NCI-H187 (cell line): ENCODE results near the gene STOM.

Experiments used
- DNase-seq, 2 experiments: peaks; one replicate each; lab custom pipeline; 2025; lab: John Stamatoyannopoulos, UW

The STOM gene

DNA sequence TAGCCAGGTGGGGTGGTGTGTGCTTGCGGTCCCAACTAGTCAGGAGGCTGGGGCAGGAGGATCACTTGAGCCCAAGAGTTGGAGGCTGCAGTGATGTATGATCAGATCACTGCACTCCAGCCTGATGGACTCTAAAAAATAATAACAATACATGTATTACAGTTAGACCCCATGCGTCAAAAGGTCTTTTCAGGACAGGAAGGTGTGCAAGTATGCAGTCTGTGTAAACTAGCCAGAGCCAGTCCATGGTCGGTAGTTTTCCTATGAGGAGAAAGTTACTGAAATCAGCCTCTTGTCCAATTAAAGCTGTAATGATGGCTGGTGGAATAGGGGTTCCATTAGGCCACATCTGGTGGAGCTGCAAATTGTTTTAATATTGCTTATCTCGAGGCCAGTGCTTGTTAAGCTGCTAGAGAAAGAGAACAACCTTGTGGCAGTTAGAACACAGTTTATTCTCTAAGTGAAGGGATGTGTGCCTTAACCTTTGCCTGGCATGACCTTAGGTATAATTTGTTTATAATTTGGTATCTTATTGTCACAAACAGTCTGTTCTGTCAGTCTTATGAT, 1.5 kb upstream of the STOM start:
- no peak for DNase-seq

DNA sequence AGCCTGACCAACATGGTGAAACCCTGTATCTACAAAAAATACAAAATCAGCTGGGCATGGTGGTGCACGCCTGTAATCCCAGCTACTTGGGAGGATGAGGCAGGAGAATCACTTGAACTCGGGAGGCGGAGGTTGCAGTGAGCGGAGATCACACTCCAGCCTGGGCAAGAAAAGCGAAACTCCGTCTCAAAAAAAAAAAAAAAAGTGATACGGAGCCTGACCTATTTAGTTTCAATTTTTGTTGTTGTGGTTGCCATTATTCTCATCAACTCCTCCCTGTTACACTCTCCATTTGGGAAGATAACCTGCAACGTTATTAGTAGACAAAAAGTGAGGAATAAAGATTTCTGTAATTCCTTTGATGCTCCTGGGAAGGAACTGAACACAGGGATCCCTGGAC, 1.3 kb downstream of the STOM start:
- no peak for DNase-seq

DNA sequence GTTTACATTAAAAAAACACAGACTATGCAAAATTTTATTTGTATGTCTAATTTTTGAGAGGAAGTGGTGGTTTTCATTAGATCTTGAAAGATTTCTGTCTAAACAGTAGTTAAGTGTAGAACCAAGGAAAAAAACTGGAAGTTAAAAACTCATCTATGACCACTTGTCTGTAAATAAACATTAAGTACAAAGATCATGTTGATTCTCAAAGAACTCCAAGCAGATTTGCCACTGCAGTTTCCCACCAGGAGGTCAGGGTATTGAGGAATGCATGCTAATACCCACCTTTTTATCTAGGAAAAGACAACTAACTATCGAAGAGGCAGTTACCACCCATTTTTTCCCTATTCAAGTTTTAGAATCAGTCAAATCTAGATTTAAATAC, 1.9 kb downstream of the STOM start:
- no peak for DNase-seq

DNA sequence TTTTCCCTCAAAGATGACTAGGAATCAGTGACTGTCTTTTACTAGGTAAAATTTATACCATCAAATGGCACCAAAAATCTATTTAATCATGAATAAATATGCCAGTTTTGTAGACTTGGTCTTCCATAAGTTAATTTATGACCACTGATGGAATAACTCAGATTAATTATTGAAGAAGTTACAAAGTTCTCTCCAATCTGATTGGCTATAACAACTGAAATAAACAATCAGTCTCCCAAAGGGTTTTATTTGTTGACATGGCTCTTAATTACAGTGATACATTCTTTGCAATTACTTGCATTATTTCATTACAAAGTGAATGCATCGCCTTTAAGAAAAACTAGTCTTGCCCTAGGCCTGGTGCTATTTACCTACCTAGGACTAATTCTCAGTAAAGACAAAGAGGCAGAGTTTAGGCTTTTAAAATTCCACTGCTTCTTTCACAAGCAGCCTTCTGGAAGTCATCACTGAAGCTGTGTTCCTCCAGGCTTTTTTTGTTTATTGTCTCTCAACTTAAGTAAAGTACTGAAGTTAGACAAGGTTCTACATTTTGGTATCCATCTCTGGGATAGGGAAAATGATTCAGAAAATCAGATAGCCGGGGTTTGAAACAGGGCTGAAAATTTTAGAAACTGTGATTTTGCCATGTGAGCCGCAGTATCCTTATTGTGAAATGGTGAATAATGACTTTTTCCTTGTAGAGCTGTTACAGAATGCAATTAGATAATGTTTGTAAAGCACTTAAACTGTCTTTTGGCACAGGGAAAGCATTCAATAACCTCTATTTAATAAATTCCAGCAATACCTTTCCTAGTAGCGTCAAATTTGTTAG, 2.5 kb downstream of the STOM start:
- DNase-seq, result no peak

DNA sequence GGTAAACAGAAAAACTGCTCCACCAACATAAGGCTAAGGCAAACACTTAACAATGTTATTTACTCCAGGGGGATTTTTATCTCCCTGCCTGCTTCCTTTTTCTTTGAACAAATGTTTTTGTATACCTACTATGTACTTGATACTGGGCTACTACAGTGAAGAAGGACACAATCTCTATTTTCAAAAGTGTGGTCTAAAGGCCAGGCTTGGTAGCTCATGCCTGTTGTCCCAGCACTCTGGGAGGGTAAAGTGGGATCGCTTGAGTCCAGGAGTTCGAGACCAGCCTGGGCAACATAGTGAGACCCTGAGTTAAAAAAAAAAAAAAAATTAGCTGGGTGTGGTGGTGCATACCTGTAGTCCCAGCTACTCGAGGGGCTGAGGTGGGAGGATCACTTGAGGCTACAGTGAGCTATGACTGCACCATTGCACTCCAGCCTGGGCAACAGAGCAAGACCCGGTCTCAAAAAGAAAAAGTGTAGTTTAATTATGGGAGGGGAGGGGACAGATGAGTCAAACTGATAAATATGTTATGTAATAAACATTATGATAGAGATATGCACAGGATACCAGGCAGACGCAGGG, 3.3 kb downstream of the STOM start:
- DNase-seq, result no peak

DNA sequence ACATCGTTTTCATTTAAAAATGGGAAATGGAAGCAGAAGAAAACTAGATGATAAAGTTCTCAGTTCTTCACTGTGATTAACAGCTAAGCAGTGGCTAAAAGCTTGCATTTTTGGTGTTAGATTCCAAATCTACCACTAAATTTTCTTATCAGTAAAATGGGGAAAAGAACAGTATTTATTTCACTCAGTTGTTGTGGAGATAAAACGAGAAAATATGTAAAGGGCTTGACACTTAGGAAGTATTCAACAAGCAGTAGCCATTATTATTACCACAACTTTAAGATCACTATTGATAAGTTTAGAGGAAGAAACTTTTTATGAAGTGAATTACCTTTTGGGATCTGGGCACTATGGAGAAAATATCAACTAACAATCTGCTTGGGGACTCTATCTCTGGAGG, 4.5 kb downstream of the STOM start:
- no peak for DNase-seq

DNA sequence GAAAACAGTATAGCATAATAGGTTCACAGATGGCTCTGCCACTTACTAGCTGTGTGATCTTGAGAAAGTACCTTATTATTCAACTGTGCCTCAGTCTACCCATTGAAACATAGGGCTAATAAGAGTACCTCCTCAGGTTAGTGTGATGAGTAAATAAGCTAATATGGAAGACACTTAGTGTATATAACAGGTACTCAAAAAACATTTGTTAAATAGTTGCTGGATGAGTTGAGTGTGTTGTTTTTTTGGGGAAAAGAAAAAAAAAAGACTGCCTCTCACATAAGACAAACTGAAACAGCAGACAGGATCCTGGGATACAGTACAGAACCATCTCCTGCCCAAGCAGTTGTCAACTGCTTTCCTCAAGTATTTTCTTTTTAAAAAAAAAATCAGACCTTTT, 5.2 kb downstream of the STOM start:
- no peak for DNase-seq

DNA sequence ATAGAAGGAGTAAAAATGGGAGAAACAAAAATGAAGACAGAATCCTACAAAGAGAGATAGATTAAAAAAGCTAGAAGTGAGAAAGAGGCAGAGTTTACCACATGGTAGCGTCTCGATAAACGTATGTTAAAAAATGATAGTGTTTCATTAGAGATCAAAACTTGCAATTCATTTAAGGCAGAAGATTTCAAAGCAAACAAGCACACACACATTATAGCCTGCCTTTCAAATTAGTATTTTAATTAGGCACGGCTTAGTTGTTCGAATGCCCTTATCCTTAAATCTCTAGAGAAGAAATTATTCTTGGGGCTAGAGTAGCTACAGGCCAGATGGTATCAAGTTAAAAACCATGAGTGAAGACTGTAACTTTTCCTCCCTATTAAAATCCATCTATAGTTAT, 6.0 kb downstream of the STOM start:
- no peak for DNase-seq

DNA sequence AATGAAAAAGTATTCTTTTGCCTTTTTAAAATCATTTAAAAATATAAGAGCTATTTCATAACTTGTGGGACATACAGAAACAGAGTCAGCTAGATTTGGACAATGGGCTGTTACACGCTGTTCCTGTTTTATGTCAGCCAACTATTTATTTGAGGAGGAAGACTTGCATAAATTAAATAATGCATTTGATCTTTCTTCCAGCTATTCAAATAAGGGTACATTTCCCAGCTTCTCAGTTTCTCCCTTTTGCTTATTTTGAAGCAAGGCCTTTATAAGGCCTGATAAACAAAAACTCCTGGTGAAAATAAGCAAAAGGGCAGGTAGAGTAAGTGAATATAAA, 6.5 kb downstream of the STOM start:
- no peak for DNase-seq

DNA sequence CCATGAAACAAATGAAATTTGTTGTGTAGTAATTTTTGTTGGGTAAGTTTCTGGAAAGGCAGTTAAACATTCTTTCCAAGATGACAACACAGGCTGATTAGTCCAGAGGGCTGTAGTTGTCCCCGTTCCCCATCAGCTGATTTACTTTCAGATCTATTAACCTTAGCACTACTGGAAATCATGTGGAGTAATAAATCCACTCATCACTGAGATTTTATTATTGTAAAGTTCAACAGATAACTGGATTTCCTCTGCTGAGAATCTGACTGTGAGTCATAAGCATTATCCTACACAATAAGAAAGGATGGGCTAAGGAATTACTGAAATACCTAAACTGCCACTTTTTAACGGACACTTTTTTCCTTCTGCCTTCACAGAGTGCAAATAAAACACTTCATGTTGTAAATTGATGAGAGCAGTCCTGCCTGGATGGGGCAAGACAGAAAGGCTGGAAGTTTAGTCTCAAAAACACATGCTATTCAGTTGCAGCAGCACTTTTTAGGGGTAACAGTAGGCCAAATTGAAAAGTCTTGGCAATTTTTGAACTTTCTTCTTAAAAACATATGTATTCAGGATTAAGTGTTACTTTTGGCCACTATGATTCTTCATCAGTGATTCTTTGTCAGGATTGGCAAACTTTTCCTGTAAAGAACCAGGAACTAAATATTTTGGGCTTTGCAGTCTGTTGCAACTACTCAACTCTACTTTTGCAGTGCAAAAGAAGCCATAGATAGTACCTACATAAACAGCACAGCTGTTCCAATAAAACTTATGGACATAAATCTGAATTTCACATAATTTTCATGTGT, 7.0 kb downstream of the STOM start:
- no peak for DNase-seq

DNA sequence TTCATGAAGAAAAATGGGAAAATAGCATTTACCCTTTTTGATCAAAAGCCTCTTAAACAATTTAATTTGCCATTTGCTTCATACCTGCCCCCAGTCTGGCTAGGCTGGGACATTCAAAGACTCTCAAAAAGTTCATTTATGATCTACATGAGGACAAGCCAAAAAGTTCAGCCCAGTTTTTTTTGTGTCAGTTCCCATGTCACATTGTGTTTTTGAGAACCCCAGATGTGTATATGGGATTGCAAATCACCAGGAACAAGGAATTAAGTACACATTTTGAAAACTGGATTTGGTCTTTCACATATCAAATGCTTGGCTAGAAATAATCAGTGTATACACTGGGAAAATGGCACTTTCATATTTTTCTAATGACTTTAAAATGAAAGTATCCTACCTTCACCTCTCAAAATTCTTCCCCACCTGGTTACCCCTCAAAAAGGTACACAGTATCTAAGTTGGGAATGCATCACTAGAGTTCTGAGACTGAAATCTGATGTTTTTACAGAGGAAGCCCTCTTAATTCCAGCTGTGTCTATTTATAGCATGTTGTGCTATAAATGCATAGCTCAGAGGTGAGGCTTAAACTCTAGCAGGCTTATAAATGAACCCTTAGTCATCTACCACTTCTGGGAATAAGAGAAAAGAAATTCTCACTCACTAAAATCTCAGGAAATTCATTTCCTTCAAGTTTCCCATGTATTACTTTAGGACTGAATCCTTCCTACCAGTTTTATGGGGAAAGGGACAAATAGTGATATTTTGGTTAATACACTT, 9.3 kb downstream of the STOM start:
- DNase-seq, result no peak

DNA sequence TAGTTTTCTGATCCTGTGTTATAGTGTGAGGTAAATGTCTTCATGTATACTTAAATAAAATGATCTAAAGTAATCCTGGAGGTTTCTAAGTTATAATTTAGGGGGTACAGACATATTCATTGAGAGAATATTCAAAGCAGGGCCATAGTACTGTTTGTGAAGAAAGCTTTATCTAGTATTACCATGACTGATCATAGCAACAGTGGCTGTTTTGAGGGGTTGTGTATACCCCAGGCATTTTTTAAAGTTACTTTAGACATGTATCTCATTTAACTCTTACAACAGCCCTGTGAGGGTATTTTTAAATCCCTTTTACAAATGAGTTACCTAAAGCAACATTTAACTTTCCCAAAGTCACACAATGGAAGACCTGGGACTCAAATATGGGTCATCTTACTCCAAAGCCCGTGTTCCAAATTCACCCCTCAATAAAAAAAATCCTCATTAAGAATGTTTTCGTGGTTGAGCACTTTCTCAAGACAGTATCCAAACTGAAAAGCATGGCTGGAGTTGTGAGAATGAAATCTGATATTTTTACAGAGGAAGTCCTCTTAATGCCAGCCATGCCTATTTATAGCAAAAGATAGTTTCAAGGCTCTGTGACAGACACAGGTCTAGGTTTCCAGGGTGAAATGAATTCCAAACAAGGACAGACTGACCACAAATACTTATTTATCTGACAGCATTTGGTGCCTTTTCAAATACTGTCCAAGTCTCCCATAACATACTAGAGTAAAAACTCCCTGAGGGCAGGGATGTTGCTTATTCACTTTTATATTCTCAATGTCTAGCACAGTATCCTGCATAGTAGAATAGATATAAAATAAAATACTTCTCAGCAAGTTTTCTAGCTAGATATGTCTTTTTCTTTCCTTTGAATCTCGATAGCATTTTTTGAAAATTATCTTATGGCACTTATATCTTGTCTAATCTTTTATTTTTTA, 10.4 kb downstream of the STOM start:
- DNase-seq, result no peak

DNA sequence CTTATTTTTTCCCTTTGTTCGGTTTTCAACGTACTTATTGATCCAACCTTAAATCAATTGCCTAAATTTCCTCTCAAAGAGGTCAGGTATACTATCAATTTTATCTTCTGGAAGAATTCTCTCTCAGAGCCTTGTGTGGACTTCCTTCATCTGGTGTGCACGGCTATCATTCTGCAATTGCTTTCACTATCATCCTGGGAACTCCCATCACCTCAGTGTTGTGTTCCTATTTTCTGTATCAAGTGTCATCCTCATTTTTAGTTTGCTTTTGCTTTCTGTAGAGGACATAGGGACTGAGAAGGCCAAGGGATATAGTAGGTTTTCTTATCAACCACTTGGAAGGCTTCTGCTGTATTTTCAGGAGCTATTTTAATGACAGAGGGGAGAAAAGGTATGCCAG, 11.3 kb downstream of the STOM start:
- DNase-seq, result no peak

DNA sequence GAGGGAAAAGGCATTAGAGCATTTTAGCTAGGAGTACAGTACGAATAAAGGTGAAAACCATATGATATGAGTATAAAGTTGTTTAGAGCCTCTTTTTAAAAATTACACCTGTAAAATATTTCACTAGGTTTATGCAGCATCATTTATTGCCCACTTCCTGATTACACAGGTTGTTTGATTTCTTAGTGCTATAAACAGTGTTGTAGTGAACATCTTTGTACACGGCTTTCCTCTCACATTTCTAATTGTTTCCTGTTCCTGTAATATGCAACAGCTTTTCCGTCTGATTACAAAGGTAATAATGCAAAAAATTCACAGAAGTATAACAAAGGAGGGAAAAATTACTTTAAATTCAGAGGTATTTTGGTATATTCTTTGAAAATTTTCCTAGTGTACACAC, 13.0 kb downstream of the STOM start:
- no peak for DNase-seq

DNA sequence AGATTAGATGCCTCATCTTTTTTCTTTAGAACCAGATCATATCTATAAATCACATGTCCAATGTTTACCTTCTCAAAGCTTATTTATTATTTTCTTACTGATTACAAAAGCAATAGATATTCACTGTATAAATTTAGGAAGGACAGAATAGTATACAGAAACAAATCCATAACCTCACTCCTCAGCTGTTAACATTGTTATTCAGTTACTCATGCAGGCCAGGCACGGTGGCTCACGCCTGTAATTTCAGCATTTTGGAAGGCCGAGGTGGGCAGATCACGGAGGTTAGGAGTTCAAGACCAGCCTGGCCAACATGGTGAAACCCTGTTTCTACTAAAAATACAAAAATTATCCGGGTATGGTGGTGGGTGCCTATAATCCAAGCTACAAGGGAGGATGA, 15.3 kb downstream of the STOM start:
- DNase-seq, result no peak

DNA sequence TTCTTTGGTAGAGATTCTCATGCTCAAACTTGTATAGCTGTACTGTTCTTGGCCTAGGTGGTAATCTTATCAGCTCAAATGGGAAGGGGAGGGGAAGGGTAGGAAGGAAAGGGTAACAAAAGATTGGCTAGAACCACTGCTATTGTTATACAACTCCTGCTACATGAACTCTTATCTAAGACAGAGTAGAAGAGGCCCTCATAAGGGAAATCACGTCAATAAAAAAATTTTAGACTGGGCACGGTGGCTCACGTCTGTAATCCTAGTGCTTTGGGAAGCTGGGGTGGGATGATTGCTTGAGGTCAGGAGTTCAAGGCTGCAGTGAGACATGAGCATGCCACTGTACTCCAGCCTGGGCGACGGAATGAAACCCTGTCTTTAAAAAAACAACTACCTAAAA, 15.9 kb downstream of the STOM start:
- DNase-seq, result no peak

DNA sequence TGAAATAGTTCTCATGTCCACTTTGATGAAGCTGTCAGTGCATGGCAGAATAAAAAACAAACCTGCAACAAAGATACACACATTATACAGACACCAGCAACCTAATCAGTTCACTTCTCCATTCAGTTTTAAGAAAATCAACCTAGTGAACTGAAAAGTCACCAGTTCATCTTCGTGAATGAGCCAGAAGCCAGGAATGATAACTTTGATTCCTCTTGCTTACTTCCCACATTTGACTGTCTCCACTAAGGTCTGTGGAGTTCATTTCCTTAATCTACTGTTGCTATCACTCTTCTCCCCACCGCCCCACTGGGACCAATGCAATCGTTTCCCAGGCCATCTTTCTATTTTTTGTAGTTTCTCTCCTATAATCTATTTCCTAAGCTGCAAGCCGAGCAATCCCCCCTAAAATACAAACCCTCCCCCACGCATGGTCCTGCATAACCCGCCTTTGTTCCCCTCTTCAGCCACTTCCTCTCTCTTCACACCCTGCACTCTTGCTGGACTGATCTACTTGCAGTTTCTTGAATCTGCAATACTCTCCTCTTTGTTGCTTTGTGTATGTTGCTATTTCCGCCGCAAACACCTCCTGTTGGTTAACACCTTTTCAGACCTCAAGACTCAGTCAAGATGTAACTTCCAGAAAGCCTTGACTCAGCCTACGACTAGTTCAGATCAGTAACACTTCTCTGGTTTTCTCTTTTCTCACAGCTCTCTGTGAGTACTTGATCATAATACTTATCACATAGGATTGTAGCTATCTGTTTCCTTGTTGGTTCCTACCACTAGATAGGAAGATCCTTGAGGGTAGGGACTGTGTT, 16.6 kb downstream of the STOM start:
- DNase-seq, result no peak

DNA sequence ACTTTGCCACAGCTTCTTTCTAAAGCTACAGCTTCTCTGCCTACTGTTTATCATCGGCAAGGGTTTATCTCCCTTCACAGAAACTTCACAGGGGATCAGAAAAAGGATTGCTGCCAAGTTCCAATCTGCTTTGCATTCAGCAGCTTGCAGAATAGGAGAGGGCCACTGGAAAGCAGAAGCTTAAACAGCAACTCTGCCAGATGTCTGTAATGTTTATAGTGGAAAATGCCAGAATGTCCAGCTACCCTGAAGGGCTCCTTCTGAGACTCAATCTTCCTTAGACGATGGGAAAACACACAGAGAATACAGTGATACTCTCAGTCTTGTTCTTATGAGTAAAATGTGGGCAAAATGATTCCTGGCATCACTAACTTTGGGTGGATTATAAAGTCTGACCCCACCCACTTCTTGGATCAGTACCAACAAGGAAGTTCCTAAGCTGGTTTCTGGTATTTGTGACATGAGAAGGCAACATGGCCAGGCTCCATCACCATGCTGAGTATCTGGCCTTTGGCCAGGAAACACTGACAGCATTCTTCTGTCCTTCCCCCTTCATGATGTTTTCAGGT, 19.0 kb downstream of the STOM start:
- DNase-seq, result no peak

DNA sequence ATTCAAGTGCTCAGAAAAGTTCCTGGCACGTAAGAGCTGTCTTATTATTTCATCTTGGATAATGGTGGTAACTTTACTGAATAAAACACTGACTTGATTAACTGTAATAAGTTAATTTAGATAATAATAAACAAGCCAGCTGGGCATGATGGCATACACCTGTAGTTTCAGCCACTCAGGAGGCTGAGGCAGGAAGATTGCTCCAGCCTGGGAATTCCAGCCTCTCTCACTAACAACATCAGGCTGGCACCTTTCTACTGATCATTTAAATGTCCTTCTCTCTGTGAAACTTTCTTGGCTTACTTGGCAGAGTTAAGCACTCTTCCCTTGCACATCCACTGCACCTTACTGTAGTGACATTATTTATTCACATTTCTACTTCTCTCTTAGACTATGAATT, 20.0 kb downstream of the STOM start:
- DNase-seq, result no peak

DNA sequence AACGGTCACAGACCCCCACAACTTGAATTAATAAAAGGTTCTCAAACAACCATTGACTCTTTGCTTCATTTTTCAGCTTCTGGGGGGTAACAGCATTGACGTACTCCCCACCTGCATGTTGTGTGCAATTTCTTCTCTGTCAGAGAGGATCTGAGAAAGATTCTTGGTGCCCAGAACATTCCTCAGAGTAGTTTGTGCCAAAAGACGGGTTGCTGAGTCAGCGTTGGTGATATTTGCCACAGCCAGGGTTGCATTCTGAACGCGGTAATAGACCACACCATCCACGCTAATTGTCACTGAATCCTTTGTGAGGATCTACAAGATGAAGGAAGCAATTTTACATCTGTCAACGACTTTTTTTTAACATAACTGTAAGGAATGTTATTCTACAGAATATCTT, 21.0 kb downstream of the STOM start:
- no peak for DNase-seq
